ENCODE results near the gene GPBAR1. TPM values are rescaled to one million over a fixed set of nuclear protein-coding genes. Genes with fewer than 3 reads are reported as not detected.
A peak's percentile ranks its signal among the peaks of the same experiment; 100 is the strongest.

Gene GPBAR1
- total and polyA plus RNA-seq, 9 of the 15 experiments (the other 6 are each of a cell fraction or from before 2014, with no cell fraction given) = not detected

DNA sequence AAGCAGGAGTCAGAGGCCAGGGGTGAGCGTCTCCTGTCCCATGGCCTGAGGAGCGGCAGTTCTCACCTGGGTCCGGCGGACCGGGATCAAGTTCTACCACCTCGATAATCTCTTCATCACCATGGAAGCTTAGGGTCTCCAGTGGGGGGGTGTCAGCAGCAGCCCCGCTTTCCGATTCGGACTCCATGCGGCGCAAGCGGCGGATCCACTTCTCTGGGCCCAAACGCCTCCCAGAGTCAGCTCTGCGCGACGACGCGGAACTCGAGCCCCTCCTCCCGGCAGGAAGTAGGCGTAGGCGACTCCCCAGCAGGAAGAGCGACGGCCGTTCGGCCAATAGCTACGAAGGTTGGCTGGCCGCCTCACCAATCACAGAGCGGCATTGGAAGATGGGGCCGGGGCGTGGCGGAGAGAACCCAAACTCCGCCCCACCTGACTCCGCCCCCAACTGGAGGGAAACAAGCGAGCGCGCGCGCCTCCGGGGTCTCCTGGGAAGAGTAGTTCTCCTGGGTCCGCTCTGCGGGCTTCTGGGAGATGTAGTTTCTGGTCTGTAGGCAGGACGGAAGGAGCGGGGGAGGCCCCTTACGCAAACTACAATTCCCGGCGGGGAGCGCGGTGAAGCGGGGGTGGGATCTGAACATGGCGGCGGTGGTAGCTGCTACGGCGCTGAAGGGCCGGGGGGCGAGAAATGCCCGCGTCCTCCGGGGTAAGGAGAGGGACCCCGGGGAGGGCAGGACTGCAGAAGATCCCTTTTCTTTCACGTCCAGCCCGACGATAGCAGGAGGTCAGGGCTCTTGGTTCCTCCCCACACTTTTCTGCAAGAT lies 9.3 kb downstream of the GPBAR1 start, which contains the start of the genes AAMP and PNKD (continued):
- TF ChIP-seq, protein P1, sequence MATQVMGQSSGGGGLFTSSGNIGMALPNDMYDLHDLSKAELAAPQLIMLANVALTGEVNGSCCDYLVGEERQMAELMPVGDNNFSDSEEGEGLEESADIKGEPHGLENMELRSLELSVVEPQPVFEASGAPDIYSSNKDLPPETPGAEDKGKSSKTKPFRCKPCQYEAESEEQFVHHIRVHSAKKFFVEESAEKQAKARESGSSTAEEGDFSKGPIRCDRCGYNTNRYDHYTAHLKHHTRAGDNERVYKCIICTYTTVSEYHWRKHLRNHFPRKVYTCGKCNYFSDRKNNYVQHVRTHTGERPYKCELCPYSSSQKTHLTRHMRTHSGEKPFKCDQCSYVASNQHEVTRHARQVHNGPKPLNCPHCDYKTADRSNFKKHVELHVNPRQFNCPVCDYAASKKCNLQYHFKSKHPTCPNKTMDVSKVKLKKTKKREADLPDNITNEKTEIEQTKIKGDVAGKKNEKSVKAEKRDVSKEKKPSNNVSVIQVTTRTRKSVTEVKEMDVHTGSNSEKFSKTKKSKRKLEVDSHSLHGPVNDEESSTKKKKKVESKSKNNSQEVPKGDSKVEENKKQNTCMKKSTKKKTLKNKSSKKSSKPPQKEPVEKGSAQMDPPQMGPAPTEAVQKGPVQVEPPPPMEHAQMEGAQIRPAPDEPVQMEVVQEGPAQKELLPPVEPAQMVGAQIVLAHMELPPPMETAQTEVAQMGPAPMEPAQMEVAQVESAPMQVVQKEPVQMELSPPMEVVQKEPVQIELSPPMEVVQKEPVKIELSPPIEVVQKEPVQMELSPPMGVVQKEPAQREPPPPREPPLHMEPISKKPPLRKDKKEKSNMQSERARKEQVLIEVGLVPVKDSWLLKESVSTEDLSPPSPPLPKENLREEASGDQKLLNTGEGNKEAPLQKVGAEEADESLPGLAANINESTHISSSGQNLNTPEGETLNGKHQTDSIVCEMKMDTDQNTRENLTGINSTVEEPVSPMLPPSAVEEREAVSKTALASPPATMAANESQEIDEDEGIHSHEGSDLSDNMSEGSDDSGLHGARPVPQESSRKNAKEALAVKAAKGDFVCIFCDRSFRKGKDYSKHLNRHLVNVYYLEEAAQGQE (IDR thresholded peaks at IDR 0.05; ENCODE audit: borderline replicate concordance) = no peak
- TF ChIP-seq, protein P1 (CRISPR knock-in tag; IDR thresholded peaks at IDR 0.05; ENCODE audit: low read depth) = no peak
- TF ChIP-seq SRSF3 (IDR thresholded peaks at IDR 0.05; ENCODE audit: insufficient read depth, low read length) (no peak), ZNF408 (CRISPR knock-in tag; IDR thresholded peaks at IDR 0.05; ENCODE audit: low read depth) (no peak), ZNF586 (CRISPR knock-in tag; conservative IDR thresholded peaks at IDR 0.05) (no peak), CEBPB (tag; IDR thresholded peaks at IDR 0.05) (no peak), SRF (CRISPR knock-in tag; IDR thresholded peaks at IDR 0.05) (peak in 1 of 2 experiments; percentile 51; a peak in 1 of 4 replicates)
- TF ChIP-seq, protein P2, sequence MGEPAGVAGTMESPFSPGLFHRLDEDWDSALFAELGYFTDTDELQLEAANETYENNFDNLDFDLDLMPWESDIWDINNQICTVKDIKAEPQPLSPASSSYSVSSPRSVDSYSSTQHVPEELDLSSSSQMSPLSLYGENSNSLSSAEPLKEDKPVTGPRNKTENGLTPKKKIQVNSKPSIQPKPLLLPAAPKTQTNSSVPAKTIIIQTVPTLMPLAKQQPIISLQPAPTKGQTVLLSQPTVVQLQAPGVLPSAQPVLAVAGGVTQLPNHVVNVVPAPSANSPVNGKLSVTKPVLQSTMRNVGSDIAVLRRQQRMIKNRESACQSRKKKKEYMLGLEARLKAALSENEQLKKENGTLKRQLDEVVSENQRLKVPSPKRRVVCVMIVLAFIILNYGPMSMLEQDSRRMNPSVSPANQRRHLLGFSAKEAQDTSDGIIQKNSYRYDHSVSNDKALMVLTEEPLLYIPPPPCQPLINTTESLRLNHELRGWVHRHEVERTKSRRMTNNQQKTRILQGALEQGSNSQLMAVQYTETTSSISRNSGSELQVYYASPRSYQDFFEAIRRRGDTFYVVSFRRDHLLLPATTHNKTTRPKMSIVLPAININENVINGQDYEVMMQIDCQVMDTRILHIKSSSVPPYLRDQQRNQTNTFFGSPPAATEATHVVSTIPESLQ (CRISPR knock-in tag; IDR thresholded peaks at IDR 0.05) = no peak
- TF ChIP-seq, protein P3, sequence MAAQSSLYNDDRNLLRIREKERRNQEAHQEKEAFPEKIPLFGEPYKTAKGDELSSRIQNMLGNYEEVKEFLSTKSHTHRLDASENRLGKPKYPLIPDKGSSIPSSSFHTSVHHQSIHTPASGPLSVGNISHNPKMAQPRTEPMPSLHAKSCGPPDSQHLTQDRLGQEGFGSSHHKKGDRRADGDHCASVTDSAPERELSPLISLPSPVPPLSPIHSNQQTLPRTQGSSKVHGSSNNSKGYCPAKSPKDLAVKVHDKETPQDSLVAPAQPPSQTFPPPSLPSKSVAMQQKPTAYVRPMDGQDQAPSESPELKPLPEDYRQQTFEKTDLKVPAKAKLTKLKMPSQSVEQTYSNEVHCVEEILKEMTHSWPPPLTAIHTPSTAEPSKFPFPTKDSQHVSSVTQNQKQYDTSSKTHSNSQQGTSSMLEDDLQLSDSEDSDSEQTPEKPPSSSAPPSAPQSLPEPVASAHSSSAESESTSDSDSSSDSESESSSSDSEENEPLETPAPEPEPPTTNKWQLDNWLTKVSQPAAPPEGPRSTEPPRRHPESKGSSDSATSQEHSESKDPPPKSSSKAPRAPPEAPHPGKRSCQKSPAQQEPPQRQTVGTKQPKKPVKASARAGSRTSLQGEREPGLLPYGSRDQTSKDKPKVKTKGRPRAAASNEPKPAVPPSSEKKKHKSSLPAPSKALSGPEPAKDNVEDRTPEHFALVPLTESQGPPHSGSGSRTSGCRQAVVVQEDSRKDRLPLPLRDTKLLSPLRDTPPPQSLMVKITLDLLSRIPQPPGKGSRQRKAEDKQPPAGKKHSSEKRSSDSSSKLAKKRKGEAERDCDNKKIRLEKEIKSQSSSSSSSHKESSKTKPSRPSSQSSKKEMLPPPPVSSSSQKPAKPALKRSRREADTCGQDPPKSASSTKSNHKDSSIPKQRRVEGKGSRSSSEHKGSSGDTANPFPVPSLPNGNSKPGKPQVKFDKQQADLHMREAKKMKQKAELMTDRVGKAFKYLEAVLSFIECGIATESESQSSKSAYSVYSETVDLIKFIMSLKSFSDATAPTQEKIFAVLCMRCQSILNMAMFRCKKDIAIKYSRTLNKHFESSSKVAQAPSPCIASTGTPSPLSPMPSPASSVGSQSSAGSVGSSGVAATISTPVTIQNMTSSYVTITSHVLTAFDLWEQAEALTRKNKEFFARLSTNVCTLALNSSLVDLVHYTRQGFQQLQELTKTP (IDR thresholded peaks at IDR 0.05; ENCODE audit: low read depth in 1 of 2, partially characterized antibody in 2 of 2) = peak in 1 of 2 experiments; percentile 98
- TF ChIP-seq, protein P4, sequence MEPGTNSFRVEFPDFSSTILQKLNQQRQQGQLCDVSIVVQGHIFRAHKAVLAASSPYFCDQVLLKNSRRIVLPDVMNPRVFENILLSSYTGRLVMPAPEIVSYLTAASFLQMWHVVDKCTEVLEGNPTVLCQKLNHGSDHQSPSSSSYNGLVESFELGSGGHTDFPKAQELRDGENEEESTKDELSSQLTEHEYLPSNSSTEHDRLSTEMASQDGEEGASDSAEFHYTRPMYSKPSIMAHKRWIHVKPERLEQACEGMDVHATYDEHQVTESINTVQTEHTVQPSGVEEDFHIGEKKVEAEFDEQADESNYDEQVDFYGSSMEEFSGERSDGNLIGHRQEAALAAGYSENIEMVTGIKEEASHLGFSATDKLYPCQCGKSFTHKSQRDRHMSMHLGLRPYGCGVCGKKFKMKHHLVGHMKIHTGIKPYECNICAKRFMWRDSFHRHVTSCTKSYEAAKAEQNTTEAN (CRISPR knock-in tag; IDR thresholded peaks at IDR 0.05) = no peak

Measured in K562 (cell line).